ENCODE results near the gene HEATR9.

DNA sequence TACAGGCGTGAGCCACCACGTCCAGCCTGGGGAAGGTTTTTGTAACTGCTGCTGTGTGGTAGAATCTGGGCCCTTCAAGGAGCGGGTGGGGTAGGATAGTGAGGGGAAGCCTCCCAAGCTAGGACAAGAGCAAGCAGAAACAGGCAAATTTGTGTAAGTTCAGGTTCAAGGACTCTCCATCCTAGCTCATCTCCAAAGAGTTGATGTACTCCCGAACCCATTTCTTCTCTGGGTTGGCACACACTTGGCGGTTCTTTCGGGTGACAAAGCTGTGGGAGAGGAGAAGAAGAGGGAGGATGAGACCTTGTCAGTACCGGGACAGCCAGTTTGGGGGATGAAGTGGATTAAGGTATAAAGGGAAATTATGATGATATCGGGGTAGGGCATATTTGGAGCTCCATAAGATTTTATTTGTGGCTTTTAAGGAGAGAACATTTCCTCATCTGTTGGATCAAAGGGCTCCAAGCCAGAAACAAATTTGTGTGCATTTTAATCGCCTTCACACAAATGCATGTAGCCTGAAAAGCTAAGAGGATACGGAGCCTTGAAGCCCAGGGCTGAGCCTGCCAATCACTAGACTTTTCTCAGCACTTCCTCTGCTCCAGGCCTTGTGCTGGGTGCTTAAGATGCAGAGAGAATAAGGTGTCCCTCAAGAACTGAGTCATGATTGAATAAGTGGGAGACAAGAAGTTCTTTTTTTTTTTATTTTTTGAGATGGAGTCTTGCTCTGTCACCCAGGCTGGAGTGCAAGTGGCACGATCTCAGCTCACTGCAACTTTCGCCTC lies 3.7 kb upstream of the HEATR9 start:
- TF ChIP-seq CTCF (IDR thresholded peaks at IDR 0.05) (no peak), POLR2AphosphoS5 (IDR thresholded peaks at IDR 0.05) (no peak)

All from prostate gland (tissue), 2 donors.